Rectal smooth muscle tissue (tissue), 1 donor: ENCODE data around the gene THRB.

Experiments used
- H3K27ac ChIP-seq: one replicate; pipeline ENCODE4 v1.7.0; 2013; ENCODE audit warnings: low read depth, low read length, inconsistent platforms
- H3K27me3 ChIP-seq: one replicate; pipeline ENCODE4 v1.7.0; 2013; ENCODE audit warnings: low read length; ENCODE audit not compliant: control insufficient read depth, insufficient read depth
- H3K36me3 ChIP-seq: one replicate; pipeline ENCODE4 v1.7.0; 2013; ENCODE audit warnings: low read length; ENCODE audit not compliant: control insufficient read depth, insufficient read depth
- H3K4me1 ChIP-seq: one replicate; pipeline ENCODE4 v1.7.0; 2013; ENCODE audit warnings: low read length; ENCODE audit not compliant: control insufficient read depth, insufficient read depth
- H3K4me3 ChIP-seq: one replicate; pipeline ENCODE4 v1.7.0; 2013; ENCODE audit warnings: low read length
- H3K9ac ChIP-seq: one replicate; pipeline ENCODE4 v1.7.0; 2013; ENCODE audit warnings: low read length

THRB gene

GRCh38 chr3:24372559-24373197, 122.0 kb downstream of the THRB start:
- Histone ChIP-seq H3K4me3 (no peak overlapping the region), H3K9ac (no peak overlapping the region), H3K27ac (peak overlapping the region; percentile 20), H3K27me3 (no peaks in the 10 kb centered on the region), H3K36me3 (no peaks in the 10 kb centered on the region), H3K4me1 (peaks cover 15% of the 10 kb centered on the region)

DNA sequence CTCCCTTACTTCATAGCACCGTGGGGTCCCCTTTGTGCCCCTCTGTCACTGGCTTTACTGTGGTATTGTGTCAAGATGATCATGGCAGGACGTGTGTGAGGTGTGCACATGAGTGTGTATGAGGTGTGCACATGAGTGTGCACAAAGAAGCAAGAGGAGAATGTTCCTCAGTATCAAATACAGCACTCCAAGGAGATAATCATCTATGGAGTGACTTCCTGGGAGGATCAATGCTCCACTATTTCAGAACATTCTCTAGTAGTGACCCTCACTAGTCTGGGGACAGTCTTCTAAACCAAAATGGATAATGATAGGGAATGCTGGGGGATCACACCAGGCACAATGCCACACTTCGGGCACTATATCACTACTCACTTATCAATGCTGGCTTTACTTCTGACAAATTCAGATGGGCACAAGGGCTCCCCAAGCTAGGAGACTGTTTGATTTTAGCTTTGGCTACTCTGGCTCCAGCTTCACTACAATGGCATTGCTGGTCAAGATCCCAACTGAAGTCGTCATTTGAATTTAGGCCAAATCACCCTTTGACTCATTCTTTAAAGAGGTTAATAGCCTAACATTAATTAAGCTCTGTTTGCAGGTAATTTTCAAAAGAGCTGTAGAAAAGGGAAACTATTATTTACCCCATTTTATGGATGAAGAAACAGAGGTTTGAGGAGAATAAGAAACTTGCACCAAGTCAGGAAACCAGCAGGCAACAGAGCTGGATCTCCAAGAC, 124.1 kb downstream of the THRB start:
- no peak overlapping the region for H3K27ac ChIP-seq
- no peaks in the 10 kb centered on the region for H3K36me3 ChIP-seq
- no peaks in the 10 kb centered on the region for H3K27me3 ChIP-seq
- no peak overlapping the region for H3K9ac ChIP-seq
- H3K4me1 ChIP-seq: peaks cover 18% of the 10 kb centered on the region
- no peak overlapping the region for H3K4me3 ChIP-seq

DNA sequence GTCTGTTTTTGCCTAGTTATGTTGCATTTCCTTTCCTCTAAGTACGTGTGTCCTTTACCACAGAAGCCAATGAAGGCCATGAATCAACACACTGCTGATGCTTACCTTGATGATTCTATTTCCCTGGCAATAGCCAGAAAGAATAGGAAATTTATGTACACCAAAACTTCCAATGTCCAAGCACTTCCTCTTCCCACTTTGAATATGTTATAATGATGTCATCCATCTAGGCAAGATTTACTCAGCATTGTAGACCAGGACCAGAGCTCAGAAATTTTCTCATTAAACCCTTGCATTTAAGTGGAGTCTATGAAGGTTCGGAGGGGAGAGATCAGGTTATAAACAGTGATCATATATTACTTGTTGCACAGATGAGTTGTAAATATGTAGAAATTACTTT, 126.0 kb downstream of the THRB start:
- H3K27me3 ChIP-seq: no peaks in the 10 kb centered on the region
- H3K36me3 ChIP-seq: no peaks in the 10 kb centered on the region
- H3K4me3 ChIP-seq: no peak overlapping the region
- H3K9ac ChIP-seq: no peak overlapping the region
- no peak overlapping the region for H3K27ac ChIP-seq
- H3K4me1 ChIP-seq: peaks cover 19% of the 10 kb centered on the region

GRCh38 chr3:24367664-24368264, 126.9 kb downstream of the THRB start:
- Histone ChIP-seq H3K27ac (peak overlapping the region; percentile 72), H3K4me1 (peaks cover 19% of the 10 kb centered on the region), H3K9ac (no peak overlapping the region), H3K4me3 (no peak overlapping the region), H3K36me3 (no peaks in the 10 kb centered on the region), H3K27me3 (no peaks in the 10 kb centered on the region)

DNA sequence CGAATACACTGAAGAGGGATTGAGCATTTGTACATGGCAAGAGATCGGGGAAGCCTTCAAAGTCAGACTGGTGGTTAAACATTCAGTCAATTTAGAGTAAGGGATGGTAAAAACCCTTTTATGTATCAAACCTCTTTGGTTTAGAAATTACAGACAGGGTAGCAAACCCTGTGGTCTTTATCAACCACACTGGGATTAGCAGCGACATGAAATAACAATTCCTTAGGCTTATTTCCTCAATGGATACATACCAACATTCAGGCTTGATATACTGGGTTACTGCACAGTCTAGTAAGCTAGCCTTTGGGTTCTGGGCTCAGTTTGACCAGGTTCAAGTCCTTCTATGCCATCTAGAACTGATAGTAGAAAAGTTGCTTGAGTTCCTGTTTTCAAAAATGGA, 127.4 kb downstream of the THRB start:
- Histone ChIP-seq H3K9ac (no peak overlapping the region), H3K4me1 (peaks cover 19% of the 10 kb centered on the region), H3K27me3 (no peaks in the 10 kb centered on the region), H3K4me3 (no peak overlapping the region), H3K27ac (peak overlapping the region; percentile 72), H3K36me3 (no peaks in the 10 kb centered on the region)

- no peaks in the 10 kb centered on the region for H3K27me3 ChIP-seq
- H3K4me3 ChIP-seq: no peak overlapping the region
- no peak overlapping the region for H3K27ac ChIP-seq
- H3K9ac ChIP-seq: no peak overlapping the region
- H3K36me3 ChIP-seq: no peaks in the 10 kb centered on the region
- H3K4me1 ChIP-seq: peaks cover 19% of the 10 kb centered on the region
Measured at GRCh38 chr3:24365168-24365567, 129.5 kb downstream of the THRB start.

DNA sequence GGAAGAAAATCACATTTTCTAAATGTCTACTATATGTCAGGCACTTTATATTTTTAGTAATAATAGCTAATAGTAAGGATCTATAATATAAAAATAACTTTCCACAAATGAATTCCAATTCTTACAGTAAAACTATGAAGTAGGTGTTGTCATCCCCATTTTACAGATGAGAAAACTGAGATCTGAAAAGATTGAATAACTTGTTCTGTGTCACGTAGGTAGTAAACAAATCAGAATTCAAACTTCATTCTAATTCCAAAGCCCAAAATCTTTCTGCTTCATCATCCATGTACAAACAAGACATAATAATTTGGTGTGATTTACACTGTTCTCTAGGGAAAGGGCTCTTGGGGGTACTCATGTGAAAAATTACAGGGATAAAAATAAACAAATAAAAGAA, 130.3 kb downstream of the THRB start:
- H3K9ac ChIP-seq: no peak overlapping the region
- no peak overlapping the region for H3K4me3 ChIP-seq
- no peaks in the 10 kb centered on the region for H3K36me3 ChIP-seq
- H3K27me3 ChIP-seq: no peaks in the 10 kb centered on the region
- H3K4me1 ChIP-seq: peaks cover 14% of the 10 kb centered on the region
- H3K27ac ChIP-seq: no peak overlapping the region

DNA sequence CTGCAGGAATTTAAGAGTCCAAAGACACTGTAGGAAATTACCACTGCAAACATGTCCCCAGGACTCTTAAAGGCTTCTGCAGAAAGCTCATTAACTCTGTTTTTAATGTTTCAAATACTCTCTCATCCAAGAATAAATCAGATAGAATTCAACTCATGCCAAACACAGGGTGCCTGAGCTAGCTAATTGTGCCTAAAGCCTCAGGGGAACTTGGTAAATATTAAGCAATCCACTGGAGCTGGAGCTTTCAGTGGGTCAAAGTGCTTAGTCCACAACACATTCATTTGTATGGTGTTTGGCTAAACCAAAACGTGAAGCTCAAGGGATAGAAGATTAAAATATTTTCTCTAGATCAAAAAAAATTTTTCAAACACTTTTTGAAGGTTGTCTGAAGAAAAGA, 131.4 kb downstream of the THRB start:
- no peaks in the 10 kb centered on the region for H3K36me3 ChIP-seq
- no peak overlapping the region for H3K9ac ChIP-seq
- H3K27ac ChIP-seq: no peak overlapping the region
- H3K4me3 ChIP-seq: no peak overlapping the region
- peaks cover 13% of the 10 kb centered on the region for H3K4me1 ChIP-seq
- H3K27me3 ChIP-seq: no peaks in the 10 kb centered on the region

- Histone ChIP-seq H3K36me3 (no peaks in the 10 kb centered on the region), H3K9ac (no peak overlapping the region), H3K4me1 (peaks cover 11% of the 10 kb centered on the region), H3K27me3 (no peaks in the 10 kb centered on the region), H3K4me3 (no peak overlapping the region), H3K27ac (no peak overlapping the region)
Measured at GRCh38 chr3:24361623-24362022, 133.0 kb downstream of the THRB start.

GRCh38 chr3:24360957-24361356, 133.7 kb downstream of the THRB start:
- Histone ChIP-seq H3K27ac (no peak overlapping the region), H3K27me3 (no peaks in the 10 kb centered on the region), H3K36me3 (no peaks in the 10 kb centered on the region), H3K4me1 (peaks cover 11% of the 10 kb centered on the region), H3K9ac (no peak overlapping the region), H3K4me3 (no peak overlapping the region)

- H3K27ac ChIP-seq: no peak overlapping the region
- no peak overlapping the region for H3K4me3 ChIP-seq
- peaks cover 4% of the 10 kb centered on the region for H3K4me1 ChIP-seq
- H3K9ac ChIP-seq: no peak overlapping the region
- H3K27me3 ChIP-seq: no peaks in the 10 kb centered on the region
- no peaks in the 10 kb centered on the region for H3K36me3 ChIP-seq
Measured at GRCh38 chr3:24359645-24360462, 134.8 kb downstream of the THRB start.

DNA sequence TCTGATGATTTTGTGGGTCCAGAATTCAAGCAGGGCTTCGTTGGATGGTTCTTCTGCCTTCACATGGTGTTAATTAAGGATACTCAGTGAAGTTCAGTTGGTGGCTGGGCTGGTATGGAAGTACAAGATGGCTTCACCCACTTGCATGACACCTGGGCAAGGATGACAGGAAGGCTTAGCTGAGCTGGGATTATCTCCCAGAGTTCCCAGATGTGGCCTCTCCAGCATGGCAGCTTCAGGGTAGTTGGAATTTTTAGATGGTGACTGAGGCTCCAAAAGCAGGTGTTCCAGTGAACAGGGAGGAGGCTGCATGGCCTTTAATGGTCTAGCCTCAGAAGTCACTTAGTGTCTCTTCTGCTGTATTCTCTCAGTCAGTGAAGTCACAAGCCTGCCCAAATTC, 135.5 kb downstream of the THRB start:
- H3K9ac ChIP-seq: no peak overlapping the region
- peaks cover 2% of the 10 kb centered on the region for H3K4me1 ChIP-seq
- H3K27ac ChIP-seq: no peak overlapping the region

More for the DNA sequence above, 135.5 kb downstream of the THRB start:
- Histone ChIP-seq H3K4me3 (no peak overlapping the region), H3K36me3 (no peaks in the 10 kb centered on the region), H3K27me3 (no peaks in the 10 kb centered on the region)
